HG03575 (cell line): Measurements from ENCODE around the gene CRB3.
A peak's percentile ranks its signal among the peaks of the same experiment; 100 is the strongest.
"Not testable (repeated sequence)": the region's sequence is repeated elsewhere in the genome, so short reads cannot be mapped to it uniquely, and the experiment has no call there.

ENCODE experiments used
- ATAC-seq: cut with Tn5 transposase; IDR thresholded peaks from one replicate; pipeline ENCODE4 v1.9.1; 2021; ENCODE audit not compliant: unreplicated experiment, insufficient number of reproducible peaks, low FRiP score; ENCODE audit errors: extremely low read depth

Gene CRB3, protein sequence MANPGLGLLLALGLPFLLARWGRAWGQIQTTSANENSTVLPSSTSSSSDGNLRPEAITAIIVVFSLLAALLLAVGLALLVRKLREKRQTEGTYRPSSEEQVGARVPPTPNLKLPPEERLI

DNA sequence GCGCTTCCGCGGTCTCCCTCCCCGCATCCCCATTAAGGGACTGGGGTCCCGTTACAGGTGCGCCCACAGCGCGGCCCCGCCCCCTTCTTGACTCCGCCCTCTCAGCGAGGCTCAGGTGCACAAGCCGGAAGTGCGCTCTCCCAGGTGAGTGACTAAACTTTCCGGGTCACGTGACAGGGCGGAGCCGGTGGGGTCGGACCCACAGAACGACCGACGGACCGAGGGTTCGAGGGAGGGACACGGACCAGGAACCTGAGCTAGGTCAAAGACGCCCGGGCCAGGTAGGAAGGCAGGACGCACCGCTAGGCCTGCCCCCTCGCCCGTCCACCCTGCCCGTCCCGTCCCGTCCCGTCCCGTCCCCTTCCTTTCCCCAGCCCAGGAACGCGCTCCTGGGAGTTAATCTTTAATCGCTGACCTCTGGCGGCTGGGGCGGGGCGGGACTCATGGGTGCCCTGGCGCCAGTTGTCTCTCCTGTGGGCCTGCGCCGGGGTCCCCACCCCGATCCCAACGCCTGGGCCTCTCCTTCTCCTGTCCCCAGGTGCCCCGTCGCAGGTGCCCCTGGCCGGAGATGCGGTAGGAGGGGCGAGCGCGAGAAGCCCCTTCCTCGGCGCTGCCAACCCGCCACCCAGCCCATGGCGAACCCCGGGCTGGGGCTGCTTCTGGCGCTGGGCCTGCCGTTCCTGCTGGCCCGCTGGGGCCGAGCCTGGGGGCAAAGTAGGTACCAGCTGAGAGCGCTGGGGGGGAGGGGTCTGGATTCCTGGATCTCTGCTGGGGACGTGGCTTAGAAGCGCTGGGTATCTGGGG is at the start of gene CRB3:
CRB3 (plus strand) TSS at position 202 of the 804 bp plus-strand sequence; CDS start at position 633, 431 bp downstream.
- ATAC-seq: no peak

DNA sequence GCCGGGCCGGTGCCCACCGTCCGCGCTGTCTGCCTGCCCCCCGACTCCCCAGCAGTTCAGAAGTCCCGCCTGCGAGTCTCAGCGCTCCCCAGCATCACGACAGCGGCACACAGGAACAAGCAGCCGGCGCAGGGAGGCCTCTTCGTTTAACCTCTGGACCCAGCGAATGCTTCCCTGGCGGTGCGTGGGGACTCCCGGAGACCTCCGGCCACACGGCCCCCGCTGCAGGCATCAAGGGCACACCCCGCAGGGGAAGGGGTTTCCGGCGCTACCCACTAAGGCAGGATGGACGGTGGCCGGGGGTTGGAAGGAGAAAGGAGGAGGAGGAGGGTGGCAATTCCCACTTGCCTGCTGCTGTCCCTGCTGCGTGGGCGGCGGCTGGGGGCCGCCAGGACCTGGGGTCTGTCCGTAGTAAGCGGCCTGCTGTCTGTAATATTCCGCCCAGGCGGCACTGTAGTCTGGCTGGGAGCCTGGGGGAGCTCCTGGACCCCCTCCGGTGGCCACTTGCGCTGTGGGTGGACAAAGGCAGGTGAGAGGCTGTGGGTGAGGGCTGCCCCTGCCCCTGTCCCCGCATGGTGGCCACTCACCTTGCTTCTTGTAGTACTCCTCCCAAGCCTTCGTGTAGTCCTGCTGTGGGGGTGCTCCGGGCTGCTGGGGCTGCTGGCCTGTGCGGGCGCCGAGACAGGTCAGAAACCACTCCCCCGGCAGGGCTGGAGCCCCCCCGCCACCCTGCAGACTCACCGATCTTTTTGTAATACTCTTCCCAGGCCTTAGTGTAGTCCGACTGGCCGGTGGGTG is 49.1 kb upstream of the CRB3 start:
- ATAC-seq: no peak

DNA sequence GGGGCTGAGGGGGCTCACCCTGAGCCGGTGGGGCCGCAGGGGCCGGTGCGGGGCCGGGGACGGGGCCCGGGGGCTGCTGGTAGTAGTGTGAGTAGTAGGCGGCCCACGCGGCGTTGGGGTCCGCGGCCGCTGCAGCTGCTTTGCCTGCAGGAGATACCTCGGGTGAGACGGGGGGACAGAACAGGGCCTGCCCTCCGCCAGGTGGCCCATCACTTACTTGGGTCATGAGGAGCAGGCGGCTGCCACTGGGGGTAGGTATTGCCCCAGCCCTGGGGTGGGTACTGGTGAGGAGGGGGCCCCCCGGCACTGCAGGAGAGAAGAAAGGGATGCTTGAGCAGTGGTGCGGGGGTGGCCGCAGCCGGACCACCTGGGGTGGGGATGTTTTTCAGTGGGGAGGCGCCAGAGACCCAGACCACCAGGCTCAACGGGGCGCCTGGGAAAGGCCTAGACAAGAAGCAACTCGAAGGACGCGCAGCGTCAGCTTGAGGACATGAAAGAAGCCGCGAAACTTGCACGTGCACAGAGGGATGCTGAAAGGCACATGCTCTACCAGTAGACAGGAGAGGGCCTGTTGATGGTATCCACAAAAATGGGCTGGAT is 48.4 kb upstream of the CRB3 start:
- ATAC-seq: no peak

DNA sequence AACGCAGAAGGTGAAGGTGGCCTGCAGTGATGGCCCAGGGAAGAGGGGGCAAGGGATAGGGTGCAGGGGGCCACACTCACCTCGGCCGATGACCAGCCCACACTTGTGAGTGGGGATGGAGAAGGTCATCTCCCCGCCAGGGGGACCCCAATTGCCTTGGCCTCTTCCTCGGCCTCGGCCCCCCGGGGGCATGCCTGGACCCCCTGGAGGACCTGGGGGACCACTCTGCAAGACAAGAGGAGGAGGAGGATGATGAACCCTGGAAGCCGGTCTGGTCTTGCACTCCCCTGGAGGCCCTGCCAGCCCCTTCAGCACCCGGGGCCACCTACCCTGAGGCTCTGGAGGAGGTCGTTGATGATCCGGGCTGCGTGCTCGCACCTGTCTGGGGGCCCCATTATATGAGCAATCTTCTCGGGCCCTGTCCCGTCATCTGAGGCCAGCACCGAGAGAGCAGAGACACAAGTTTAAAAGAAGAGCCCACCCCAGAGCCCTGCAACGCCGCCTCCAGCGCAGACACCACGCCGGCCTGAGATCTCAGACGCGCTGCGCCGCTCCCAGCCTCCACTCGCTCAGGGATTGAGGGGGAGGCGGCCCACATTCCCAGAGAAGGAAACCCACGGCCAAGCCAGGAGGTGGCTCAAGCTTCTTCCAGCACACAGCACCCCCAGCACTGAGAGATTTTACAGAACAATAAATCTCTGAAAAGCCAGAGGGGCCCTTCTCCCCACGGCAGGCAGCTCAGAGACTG is 47.2 kb upstream of the CRB3 start:
- ATAC-seq: no peak

DNA sequence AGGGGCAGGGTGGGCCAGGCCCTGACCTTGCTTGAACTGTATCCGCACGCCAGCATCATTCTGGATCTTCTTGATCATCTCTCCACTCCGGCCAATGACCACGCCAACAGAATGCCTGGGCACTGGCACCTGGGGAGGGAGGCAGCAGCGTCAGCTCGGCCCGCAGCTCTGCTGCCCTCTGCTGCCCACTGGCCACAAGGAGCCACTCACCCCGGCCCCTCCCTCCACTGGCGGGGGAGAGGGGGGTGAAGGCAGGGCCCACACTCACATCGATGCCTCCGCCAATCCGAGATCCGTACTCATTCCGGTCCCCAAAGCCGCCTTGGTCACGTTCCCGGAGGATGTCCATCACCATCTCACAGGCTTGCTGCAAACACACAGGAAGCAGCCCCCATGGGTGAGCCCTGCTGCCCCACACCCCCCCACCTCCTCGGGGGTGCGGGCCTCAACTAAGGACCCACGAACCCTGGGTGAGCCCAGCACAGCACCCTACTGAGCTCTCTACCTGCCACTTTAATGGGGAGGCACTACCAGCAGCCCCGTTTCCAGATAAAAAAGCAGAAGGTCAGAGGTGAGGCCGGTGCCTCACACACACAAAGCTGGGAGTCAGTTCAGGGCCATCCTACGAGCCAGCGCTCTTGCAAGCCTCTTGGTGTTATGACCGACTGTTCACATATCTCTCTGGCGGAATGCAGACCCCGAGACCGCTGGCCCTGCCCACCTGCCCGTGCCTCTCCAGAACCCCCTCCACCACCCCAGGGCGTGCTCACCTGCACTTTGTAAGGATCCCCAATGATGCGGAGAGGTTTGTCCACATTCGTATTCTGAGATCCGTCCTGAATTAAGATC is 46.1 kb upstream of the CRB3 start:
- ATAC-seq: no peak

DNA sequence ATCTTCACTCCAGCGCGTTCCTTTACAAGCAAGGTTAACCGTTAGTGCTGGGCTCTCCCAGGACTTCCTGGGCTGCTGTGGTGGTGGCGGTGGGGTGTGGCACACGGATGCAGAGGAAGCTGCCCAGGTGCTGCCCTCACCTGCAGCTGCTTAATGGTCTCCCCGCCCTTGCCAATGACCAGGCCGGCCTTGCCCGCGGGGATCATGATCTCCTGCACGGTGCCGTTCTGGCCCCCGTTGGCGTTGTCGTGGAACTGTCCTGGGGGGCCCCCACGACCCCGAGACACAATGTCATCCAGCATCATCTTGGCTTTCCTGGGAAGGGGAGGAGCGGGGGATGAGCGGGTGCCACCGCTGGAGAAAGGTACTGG is 45.5 kb upstream of the CRB3 start:
- ATAC-seq: no peak

DNA sequence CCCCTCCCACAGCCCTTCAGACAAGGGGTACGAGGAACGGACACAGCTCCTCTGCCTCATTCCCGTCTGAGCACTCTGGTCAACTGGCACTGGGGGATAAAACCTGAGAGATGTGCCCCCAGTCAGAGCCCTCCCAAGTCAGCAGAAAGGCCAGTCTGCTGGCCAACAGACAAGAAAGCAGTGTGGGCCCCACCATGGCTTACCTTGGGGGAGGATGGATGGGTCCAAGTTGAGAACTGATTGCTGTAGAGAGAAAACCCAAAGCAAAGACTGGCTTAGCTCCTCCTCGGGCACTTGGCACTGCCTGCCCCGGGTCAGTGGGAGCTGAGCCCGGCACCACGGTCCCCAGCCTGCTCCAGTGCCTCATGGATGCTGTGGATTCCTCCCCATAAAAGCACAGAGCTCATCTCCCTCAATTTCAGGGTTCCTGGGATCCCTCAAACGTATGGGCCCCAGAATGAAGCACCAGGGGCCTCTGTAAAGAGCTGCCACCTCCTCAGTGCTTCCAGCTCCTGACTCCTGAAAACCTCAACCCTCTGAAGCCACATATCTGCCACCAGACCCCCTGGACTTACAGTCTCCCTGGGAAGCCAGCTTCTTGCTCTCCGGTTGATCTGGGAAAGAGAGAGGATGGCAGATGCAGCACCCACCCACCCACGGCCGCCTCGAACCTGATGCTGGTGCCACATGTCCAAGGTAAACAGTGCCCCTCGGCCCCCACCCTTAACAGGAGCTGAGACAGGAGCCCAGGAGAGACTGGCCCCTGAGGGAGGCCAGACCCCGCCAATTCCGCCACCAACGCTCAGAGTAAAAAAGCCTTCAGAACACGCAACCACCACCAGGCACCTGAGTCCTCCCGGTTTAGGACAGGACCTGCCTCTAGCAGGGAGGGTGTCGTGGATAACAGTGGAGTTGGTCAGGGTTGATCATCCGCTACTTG is 42.7 kb upstream of the CRB3 start:
- no peak for ATAC-seq

DNA sequence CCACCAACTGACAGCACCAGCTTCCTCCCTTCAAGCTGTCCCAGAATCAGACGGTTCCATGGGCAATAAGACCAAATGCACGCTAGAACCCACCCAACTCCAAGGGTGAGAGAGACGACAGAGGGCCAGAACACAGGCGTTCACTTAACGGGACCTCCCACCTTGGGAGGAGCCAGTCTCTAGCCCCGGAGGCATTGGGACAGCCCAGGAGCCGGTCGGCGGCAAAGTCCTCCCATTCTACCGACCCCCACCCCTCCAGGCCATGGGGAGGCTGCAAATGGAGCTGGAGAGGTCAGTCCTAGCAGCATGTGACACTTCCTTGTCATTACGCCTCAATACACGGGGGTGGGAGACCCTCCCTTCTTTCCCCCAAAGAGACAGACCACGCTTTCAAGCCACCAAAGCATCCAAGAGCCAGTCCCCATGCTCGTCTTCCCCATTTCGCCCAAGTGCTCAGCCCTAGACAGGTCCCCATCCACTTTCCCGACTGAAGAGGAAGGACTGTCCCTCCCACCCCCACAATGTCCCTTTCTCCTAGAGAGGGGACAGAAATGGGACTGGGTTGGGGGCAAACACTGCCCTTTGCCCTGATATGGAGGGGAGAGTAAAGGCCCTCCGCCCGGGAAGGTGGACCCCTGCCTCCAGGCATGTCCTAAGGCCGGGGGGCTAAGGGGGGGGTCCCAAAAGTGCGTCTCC is 40.4 kb upstream of the CRB3 start:
- ATAC-seq: no peak

DNA sequence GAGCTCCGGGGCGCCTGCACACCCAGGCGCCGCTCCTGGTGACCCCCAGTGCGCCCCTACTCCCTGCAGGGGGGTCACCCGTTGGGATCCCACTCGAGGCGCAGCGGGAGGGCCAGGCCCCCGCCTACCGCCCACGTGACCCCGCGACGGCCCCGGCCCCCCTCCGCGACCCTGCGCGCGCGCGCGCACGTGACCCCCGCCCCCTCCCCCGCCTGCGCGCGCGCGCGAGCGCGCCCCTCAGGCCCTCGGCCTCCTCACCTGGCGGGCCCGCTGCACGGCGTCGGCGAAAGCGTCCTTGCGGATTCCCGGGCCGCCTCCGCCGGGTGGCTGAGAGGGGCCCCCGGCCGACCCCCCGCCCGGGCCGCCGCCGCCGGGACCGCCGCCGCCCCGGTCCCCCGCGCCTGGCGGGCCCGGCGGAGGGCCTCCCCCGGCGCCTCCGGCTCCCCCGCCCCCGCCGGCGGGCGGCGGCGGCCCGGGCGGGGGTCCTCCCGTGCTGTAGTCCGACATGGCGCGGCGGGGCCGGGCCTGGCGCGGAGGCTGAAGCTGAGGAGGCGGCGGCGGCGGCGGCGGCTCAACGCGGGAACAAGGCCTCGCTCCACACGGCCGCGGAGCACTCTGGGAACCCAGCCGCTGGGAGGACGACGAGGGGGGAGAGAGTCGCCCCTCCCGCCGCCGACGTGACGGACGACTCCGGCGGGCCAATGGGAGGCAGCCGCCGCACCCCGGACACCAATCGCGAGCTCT is 39.7 kb upstream of the CRB3 start, which contains the start of gene KHSRP:
KHSRP (minus strand) TSS at position 617 of the 744 bp plus-strand sequence; CDS start at position 507, 110 bp downstream.
- ATAC-seq: no peak

DNA sequence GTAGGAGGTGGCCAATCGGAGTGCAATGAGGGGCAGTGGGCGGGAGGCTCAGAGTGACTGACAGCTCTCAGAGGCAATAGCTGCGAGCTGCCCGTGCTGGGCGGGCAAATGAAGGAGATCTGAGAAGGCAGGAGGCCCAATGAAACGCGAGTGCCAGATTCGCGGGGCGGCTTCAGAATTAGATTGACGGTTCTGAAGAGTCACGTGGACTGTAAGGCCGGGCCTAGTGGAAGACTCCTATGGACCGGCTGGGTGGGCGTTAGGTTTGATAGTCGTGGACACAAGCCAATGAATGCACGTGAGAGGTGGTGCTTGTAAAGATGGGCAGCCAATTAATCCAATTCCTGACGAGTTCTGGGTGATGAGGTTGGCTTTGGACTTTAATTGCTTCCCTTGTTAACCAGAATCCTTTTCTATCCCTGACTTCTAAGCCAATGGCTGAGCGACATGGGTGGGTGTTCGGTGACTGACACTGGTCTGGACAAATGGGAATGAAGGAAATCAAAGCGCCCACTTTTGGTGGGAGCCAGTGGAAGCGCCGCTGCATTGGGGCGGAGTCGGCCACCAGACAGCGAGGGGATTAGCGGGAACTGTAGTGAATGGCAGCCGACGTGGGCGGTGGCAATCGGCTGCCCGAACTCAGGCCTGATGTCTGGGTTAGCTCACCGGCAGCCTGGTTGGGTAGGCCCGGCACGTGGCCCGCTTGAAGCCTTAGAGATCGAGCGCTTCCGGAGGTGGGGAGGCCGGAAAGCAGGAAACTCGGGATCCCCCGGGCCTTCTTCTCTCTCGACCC is 38.9 kb upstream of the CRB3 start:
- ATAC-seq: peak; percentile 69

DNA sequence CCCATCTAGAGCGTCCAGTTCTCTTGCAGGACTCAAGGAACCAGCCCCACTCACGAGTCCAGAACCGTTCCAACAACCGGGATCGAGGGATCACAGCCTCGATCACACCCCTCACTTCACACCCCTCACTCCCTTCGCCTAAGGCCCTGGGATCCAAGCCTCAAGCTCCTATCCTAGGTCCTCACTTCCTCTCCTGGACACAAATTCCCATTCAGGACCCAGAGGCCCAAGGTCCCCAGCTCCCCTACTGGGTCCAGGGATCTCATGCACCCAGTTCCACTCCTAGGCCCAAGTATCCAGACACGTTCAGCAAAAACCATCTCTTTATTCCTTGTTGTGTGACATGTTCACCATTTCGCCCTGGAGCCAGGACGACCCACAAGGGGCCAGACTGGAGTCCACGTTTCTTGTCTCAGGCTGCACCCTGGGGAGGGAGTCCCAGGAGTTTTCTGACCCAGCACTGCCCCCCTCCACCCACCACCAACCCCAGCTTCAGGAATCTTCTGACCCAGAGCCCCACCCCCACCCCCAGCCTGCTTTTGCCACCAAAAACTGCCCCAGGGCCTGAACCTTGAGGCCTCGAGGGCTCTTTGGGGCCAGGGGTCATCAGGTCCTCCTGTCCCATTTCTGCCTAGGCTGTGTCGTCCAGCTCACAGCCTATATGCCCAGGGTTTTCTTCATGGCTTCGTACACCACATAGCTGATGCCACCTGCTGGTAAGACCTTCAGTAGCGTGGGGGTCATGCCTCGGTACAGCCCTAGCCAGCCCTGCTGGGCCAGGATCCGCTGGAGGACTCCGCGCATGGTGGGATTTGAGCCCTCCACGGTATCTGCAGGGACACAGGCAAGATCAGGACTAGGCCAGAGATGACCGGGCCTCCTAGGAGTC is 38.1 kb upstream of the CRB3 start:
- ATAC-seq: no peak

DNA sequence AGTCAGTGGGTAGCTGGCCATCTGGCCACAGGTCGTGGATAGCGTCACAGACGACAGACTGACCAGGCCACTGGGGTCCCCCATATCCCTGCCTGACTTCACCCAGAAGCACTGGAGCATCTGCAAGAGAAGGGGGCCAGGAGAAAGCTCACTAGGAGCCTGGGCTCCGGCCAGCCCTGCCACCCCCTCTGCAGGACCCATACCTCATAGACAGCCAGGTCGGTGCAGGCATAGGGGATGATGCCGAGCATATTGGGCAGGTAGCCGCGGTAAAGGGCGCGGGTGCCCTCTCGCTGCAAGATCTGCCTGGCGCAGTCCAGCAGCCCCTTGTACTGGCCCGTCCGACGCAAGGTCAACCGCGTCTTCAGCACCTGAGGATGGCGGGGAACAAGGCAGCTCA is 36.9 kb upstream of the CRB3 start:
- ATAC-seq: no peak

DNA sequence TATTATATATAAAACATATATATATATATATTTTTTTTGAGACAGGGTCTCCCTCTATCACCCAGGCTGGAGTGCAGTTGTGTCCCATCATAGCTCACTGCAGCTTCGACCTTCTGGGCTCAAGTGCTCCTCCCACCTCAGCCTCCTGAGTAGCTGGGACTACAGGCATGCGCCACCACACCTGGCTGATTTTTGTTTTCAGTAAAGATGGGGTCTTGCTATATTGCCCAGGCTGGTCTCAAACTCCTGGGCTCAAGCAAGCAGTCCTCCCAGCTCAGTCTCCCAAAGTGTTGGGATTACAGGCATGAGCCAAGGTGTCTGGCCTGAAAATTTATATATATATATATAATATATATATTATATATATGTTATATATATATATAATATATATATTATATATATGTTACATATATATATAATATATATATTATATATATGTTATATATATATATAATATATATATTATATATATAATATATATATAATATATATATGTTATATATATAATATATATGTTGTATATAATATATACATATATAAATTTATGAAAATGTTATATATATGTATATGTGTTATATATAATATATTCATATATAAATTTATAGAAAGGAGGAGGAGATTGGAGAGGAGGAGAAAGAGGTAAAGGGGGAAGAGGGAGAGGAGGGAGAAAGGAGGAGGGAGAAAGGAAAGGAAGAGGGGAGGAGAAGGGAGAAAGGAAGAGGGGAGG is 35.2 kb upstream of the CRB3 start:
- not testable (repeated sequence) for ATAC-seq
